AG04450 (cell line): Measurements from ENCODE around the gene SPRYD4. TPM values are rescaled to one million over a fixed set of nuclear protein-coding genes. Genes with fewer than 3 reads are reported as not detected.

ENCODE experiments used
- CTCF ChIA-PET: fragments of 300-600, 350-600 bp; formaldehyde crosslinking; extraction: SDS; loops from one replicate; lab custom pipeline; 2022; ENCODE audit warnings: antibody characterized with exemption, inconsistent platforms; lab: Charles Lee
- POLR2A ChIA-PET: fragments of 350-600 bp; formaldehyde crosslinking; extraction: SDS; loops from one replicate; lab custom pipeline; 2021; ENCODE audit warnings: antibody characterized with exemption, inconsistent platforms; lab: Yijun Ruan, JAX
- DNase-seq: peaks from one replicate; pipeline ENCODE4 v3.0.0-alpha.2; 2011; ENCODE audit warnings: low read depth, low spot score
- H3K27ac ChIP-seq: one replicate; pipeline ENCODE4 v1.5.1; 2012; ENCODE audit warnings: low read depth, low read length, control low read depth
- H3K27me3 ChIP-seq: one replicate; pipeline ENCODE4 v1.6.0; 2012; ENCODE audit warnings: low read length; ENCODE audit not compliant: control insufficient read depth, insufficient read depth
- H3K4me3 ChIP-seq: 2 replicates; pipeline ENCODE4 v1.5.1; 2011; ENCODE audit warnings: mild to moderate bottlenecking, low read depth, low read length, control low read depth
- H3K9me3 ChIP-seq: 2 replicates; pipeline ENCODE4 v1.5.1; 2012; ENCODE audit warnings: low read length; ENCODE audit not compliant: control insufficient read depth, insufficient read depth
- polyA plus RNA-seq: library from polyadenylated mRNA; depleted of rRNA; stranded (reverse); fragments of >200 nt; gene quantifications from 2 replicates; pipeline ENCODE4 v1.2.3, GENCODE V29; 2011
- TF ChIP-seq, protein P1 (sequence below): IDR thresholded peaks from 2 replicates; pipeline ENCODE4 v1.5.1; 2011; ENCODE audit warnings: low read depth, low read length, control low read depth, inconsistent platforms

SPRYD4 gene
- polyA plus RNA-seq, 1 experiment, result 2.0 TPM

DNA sequence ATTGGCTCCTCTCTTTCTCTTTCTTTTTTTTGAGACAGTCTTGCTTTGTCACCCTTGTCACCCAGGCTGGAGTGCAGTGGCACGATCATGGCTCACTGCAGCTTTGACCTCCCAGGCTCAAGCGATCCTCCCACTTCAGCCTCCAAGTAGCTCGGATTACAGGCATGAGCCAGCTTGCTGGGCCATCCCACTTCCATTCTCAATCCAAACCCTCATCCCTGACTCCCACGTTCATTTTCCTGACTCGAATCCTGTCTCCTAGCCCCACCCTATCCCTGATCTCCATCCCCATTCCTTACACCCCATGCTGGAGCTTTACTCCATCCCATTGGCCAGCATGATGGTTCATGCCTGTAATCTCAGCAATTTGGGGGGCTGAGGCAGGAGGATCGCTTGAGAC, 7.8 kb downstream of the SPRYD4 start:
- ChIA-PET CTCF (interaction anchor here (0.6 to 1.1 kb wide), 2 partner anchors 12 to 465 kb away, joined by 3 read pairs; no protein-coding TSS in a partner anchor), POLR2A (interaction anchor here (1.1 kb wide), 1 partner anchor 116 kb away, joined by 3 read pairs; the partner anchor contains the start of gene STAT2)
- Histone ChIP-seq H3K4me3 (no peak overlapping the region), H3K27me3 (no peaks in the 10 kb centered on the region), H3K27ac (no peak overlapping the region), H3K9me3 (no peaks in the 10 kb centered on the region)
- TF ChIP-seq, protein P1, sequence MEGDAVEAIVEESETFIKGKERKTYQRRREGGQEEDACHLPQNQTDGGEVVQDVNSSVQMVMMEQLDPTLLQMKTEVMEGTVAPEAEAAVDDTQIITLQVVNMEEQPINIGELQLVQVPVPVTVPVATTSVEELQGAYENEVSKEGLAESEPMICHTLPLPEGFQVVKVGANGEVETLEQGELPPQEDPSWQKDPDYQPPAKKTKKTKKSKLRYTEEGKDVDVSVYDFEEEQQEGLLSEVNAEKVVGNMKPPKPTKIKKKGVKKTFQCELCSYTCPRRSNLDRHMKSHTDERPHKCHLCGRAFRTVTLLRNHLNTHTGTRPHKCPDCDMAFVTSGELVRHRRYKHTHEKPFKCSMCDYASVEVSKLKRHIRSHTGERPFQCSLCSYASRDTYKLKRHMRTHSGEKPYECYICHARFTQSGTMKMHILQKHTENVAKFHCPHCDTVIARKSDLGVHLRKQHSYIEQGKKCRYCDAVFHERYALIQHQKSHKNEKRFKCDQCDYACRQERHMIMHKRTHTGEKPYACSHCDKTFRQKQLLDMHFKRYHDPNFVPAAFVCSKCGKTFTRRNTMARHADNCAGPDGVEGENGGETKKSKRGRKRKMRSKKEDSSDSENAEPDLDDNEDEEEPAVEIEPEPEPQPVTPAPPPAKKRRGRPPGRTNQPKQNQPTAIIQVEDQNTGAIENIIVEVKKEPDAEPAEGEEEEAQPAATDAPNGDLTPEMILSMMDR, result no peak
- DNase-seq, result no peak

GRCh38 chr12:56476972-56477432, 8.6 kb downstream of the SPRYD4 start:
- no peak overlapping the region for H3K27ac ChIP-seq
- TF ChIP-seq, protein P1, result no peak
- ChIA-PET CTCF (interaction anchor here (0.6 kb wide), 1 partner anchor 466 kb away, joined by 3 read pairs; no protein-coding TSS in a partner anchor), POLR2A (interaction anchor here (1.0 kb wide), 1 partner anchor 11 kb away, joined by 3 read pairs; the partner anchor contains the start of gene GLS2)
- DNase-seq, result no peak
- no peaks in the 10 kb centered on the region for H3K27me3 ChIP-seq
- no peak overlapping the region for H3K4me3 ChIP-seq
- H3K9me3 ChIP-seq, result no peaks in the 10 kb centered on the region

- DNase-seq, result no peak
- no peak overlapping the region for H3K4me3 ChIP-seq
- H3K9me3 ChIP-seq, result no peaks in the 10 kb centered on the region
- no peak overlapping the region for H3K27ac ChIP-seq
- TF ChIP-seq, protein P1, result no peak
- H3K27me3 ChIP-seq, result no peaks in the 10 kb centered on the region
- POLR2A ChIA-PET, result interaction anchor here (1.0 kb wide), 1 partner anchor 11 kb away, joined by 3 read pairs; the partner anchor contains the start of gene GLS2
- CTCF ChIA-PET, result no interaction called here
Measured at GRCh38 chr12:56477521-56478225, 9.3 kb downstream of the SPRYD4 start.

GRCh38 chr12:56479625-56480024, 11.2 kb downstream of the SPRYD4 start:
- H3K4me3 ChIP-seq, result no peak overlapping the region
- ChIA-PET POLR2A (no interaction called here), CTCF (interaction anchor here (0.8 kb wide), 1 partner anchor 15 kb away, joined by 3 read pairs; no protein-coding TSS in a partner anchor)
- H3K9me3 ChIP-seq, result no peaks in the 10 kb centered on the region
- no peak for DNase-seq
- H3K27ac ChIP-seq, result no peak overlapping the region
- H3K27me3 ChIP-seq, result no peaks in the 10 kb centered on the region
- TF ChIP-seq, protein P1, result no peak

DNA sequence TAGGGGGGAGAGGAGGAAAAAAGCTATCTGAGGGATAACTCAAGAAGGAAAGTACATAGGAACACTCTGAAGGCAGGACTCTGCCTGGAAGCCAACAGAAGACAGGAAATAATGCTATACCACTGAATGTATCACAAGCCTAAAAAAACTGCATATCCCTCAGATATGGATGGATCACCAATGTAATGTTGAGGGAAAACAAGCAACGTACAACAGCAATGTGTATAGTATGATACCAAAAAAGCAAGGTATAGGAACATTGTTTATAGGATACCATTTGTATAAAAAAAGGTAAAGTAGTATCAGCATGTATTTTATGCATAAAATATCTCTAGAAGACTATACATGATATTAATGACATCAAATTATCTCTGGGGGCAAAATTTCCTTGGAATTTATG, 16.2 kb downstream of the SPRYD4 start:
- Histone ChIP-seq H3K27ac (no peak overlapping the region), H3K27me3 (peaks cover 27% of the 10 kb centered on the region), H3K9me3 (peaks cover 7% of the 10 kb centered on the region), H3K4me3 (no peak overlapping the region)
- TF ChIP-seq, protein P1, result no peak
- no peak for DNase-seq
- ChIA-PET POLR2A (no interaction called here), CTCF (interaction anchor here (0.6 to 1.5 kb wide), 2 partner anchors 16 to 20 kb away, joined by 3 read pairs; no protein-coding TSS in a partner anchor)
